HCT116 (cell line): ENCODE results near the gene CDYL.

Experiments
- CBX3 ChIP-seq: IDR thresholded peaks from 2 replicates; pipeline ENCODE4 v1.6.1; 2012; ENCODE audit warnings: low read depth
- POLR2A ChIP-seq: IDR thresholded peaks from 2 replicates; pipeline ENCODE4 v1.7.0; 2011; ENCODE audit warnings: borderline replicate concordance; ENCODE audit not compliant: insufficient read depth, insufficient read length; ENCODE audit errors: extremely low read depth
- POLR2AphosphoS5 ChIP-seq: IDR thresholded peaks from 2 replicates; pipeline ENCODE4 v1.6.1; 2011; ENCODE audit warnings: mild to moderate bottlenecking, low read depth, low read length, moderate library complexity
- RAD21 ChIP-seq: IDR thresholded peaks from 2 replicates; pipeline ENCODE4 v1.6.1; 2012; ENCODE audit warnings: low read depth, mild to moderate bottlenecking
- SP1 ChIP-seq: IDR thresholded peaks from 2 replicates; pipeline ENCODE4 v1.6.1; 2012; ENCODE audit warnings: low read depth
- TCF7L2 ChIP-seq: IDR thresholded peaks from 2 replicates; pipeline ENCODE4 v1.7.0; 2011; ENCODE audit warnings: borderline replicate concordance, inconsistent platforms; ENCODE audit not compliant: insufficient read depth, insufficient read length; ENCODE audit errors: extremely low read depth
- YY1 ChIP-seq: IDR thresholded peaks from 2 replicates; pipeline ENCODE4 v1.6.1; 2011; ENCODE audit warnings: low read length, low read depth, moderate library complexity, mild to moderate bottlenecking; ENCODE audit not compliant: insufficient replicate concordance; ENCODE audit errors: extremely low read depth
- ZNF274 ChIP-seq: fragments of 200-500 bp; sonication (Bioruptor generic); IDR thresholded peaks from 2 replicates; pipeline ENCODE4 v1.6.1; 2014; ENCODE audit warnings: mild to moderate bottlenecking, low read depth, low read length, inconsistent platforms
- TF ChIP-seq, protein P1 (sequence below), 3 experiments: fragments of 200-600 bp in 1 of 3; sonication (generic) in 1 of 3; IDR thresholded peaks in 2 of 3; conservative IDR thresholded peaks in 1 of 3; 2 replicates each; pipeline ENCODE4 v1.5.1; 2012 to 2017; ENCODE audit warnings: low read depth in 2 of 3, low read length in 2 of 3, antibody characterized with exemption in 1 of 3, borderline replicate concordance in 1 of 3, control low read depth in 1 of 3, mild to moderate bottlenecking in 1 of 3, mixed read lengths in 1 of 3, mixed run types in 1 of 3, moderate library complexity in 1 of 3; ENCODE audit not compliant: insufficient read depth in 1 of 3
- TF ChIP-seq, protein P2 (sequence below): IDR thresholded peaks from 2 replicates; pipeline ENCODE4 v1.6.1; 2012; ENCODE audit warnings: low read depth

DNA sequence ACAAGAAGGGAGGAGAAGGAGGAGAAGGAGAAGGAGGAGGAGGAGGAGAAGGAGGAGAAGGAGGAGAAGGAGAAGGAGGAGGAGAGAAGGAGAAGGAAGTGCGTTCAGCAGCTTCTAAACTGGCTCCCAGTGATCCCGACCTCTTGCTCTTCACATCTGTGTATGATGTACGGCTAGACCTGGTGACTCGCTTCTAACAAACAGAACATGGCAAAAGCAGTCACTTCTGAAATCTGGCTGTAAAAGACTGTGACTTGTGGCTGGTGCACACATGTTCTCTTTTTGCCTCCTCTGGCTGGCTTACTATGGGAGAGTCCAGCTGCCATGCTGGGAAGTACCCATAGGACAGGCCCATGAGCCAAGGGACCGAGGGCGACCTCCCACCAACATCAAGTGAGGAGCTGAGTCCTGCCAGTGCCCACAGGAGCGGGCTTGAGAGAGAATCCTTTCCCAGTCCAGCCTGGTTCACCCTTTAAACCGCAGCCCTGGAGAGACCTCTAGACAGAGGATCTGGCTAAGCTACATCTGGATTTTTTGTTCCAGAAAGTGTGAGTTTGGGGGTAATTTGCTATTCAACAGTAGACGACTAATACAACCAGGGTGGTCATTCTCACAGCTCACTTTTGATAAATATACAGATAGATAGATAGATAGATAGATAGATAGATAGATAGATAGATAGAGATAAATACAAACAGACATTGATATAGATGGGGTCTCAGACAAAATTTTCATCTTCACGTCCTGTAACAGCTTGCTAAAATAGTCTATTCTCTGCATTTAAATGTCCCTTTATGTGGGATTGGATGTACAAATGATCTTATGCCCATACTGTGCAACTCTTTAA is 185.3 kb downstream of the CDYL start:
- TF ChIP-seq YY1 (no peak), POLR2A (no peak), POLR2AphosphoS5 (no peak), ZNF274 (no peak), CBX3 (no peak), TCF7L2 (no peak), SP1 (no peak), RAD21 (no peak)
- TF ChIP-seq, protein P1, sequence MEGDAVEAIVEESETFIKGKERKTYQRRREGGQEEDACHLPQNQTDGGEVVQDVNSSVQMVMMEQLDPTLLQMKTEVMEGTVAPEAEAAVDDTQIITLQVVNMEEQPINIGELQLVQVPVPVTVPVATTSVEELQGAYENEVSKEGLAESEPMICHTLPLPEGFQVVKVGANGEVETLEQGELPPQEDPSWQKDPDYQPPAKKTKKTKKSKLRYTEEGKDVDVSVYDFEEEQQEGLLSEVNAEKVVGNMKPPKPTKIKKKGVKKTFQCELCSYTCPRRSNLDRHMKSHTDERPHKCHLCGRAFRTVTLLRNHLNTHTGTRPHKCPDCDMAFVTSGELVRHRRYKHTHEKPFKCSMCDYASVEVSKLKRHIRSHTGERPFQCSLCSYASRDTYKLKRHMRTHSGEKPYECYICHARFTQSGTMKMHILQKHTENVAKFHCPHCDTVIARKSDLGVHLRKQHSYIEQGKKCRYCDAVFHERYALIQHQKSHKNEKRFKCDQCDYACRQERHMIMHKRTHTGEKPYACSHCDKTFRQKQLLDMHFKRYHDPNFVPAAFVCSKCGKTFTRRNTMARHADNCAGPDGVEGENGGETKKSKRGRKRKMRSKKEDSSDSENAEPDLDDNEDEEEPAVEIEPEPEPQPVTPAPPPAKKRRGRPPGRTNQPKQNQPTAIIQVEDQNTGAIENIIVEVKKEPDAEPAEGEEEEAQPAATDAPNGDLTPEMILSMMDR (IDR thresholded peaks at IDR 0.05 in 2 of 3, conservative IDR thresholded peaks at IDR 0.05 in 1 of 3; ENCODE audit: borderline replicate concordance in 1 of 3, insufficient read depth in 1 of 3, low read depth in 2 of 3, low read length in 2 of 3), result no peak
- TF ChIP-seq, protein P2, sequence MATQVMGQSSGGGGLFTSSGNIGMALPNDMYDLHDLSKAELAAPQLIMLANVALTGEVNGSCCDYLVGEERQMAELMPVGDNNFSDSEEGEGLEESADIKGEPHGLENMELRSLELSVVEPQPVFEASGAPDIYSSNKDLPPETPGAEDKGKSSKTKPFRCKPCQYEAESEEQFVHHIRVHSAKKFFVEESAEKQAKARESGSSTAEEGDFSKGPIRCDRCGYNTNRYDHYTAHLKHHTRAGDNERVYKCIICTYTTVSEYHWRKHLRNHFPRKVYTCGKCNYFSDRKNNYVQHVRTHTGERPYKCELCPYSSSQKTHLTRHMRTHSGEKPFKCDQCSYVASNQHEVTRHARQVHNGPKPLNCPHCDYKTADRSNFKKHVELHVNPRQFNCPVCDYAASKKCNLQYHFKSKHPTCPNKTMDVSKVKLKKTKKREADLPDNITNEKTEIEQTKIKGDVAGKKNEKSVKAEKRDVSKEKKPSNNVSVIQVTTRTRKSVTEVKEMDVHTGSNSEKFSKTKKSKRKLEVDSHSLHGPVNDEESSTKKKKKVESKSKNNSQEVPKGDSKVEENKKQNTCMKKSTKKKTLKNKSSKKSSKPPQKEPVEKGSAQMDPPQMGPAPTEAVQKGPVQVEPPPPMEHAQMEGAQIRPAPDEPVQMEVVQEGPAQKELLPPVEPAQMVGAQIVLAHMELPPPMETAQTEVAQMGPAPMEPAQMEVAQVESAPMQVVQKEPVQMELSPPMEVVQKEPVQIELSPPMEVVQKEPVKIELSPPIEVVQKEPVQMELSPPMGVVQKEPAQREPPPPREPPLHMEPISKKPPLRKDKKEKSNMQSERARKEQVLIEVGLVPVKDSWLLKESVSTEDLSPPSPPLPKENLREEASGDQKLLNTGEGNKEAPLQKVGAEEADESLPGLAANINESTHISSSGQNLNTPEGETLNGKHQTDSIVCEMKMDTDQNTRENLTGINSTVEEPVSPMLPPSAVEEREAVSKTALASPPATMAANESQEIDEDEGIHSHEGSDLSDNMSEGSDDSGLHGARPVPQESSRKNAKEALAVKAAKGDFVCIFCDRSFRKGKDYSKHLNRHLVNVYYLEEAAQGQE, result no peak
